NCI-H748 (cell line): Measurements from ENCODE around the gene ATOH7.
"Not testable (repeated sequence)": the region's sequence is repeated elsewhere in the genome, so short reads cannot be mapped to it uniquely, and the experiment has no call there.

Experiments used
- DNase-seq: peaks from one replicate; lab custom pipeline; 2025; ENCODE audit not compliant: unreplicated experiment; lab: John Stamatoyannopoulos, UW

Gene ATOH7

DNA sequence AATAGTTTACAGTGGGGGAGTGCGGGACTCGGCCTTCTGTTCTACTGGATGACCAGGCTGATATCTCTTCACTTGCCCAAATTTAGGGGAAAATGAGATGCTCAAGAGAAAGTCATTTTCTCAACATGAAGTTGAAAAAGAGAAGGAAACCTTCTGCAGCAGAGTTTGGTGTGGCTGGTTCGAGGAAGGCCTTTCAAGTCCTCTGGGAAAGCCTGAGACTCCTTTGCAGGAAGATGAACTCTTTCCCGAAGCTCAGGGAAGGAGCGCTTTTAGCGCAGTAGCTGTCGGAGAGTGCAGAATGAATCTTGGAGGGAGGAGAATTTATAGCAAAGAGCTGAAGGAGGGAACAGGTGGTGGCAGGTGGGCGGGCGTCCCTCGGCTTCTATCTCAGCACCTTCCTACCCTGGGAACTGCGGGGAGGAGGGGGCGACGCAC is at the start of gene ATOH7:
Gene ATOH7, minus strand, starts transcription at position 297 of the 435 bp plus-strand sequence. CDS start 436 bp downstream, outside the sequence.
- peak; percentile 39 for DNase-seq

DNA sequence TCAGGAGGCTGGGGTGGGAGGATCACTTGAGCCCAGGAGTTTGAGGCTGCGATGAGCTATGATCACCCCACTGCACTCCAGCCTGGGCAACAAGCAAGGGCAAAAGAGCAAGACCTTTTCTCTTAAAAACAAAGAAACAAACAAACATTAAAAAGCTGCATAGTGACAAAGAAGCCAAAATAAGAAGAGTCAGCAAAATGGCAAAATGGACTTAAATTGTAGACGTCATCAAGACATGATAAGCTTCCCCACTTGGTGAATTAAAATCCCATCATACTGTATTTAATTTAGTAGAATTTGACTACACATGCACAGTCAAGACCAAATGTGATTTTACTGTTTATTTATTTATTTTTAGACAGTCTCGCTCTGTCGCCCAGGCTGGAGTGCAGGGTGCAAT is 48.8 kb upstream of the ATOH7 start:
- no peak for DNase-seq

- DNase-seq: not testable (repeated sequence)
Observed at GRCh38 chr10:68278906-68279753, 47.2 kb upstream of the ATOH7 start.

- DNase-seq: not testable (repeated sequence)
Observed at GRCh38 chr10:68277814-68278213, 45.9 kb upstream of the ATOH7 start.

GRCh38 chr10:68276224-68276623 is 44.3 kb upstream of the ATOH7 start:
- no peak for DNase-seq

DNA sequence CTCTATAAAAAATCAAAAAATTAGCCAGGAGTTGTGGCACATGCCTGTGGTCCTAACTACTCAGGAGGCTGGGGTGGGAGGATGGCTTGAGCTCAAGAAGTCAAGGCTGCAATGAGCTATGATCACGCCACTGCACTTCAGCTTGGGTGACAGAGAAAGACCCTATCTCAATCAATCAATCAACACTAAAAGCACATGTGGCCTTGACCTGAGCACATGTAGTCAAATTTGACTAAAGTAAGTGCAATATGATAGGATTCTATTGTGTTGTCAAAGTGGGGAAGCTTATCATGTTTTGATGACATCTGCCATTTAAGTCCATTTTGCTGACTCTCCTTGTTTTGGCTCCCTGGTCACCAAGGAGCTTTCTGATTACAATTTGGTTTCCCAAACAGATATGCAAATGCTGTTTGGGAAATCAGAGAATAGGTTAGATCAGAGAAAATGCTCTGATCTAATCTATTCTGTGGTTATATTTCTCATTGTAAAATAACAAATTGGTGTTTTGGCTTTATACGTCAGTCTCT is 43.8 kb upstream of the ATOH7 start:
- no peak for DNase-seq

- no peak for DNase-seq
Observed at GRCh38 chr10:68272833-68273232, 40.9 kb upstream of the ATOH7 start.

DNA sequence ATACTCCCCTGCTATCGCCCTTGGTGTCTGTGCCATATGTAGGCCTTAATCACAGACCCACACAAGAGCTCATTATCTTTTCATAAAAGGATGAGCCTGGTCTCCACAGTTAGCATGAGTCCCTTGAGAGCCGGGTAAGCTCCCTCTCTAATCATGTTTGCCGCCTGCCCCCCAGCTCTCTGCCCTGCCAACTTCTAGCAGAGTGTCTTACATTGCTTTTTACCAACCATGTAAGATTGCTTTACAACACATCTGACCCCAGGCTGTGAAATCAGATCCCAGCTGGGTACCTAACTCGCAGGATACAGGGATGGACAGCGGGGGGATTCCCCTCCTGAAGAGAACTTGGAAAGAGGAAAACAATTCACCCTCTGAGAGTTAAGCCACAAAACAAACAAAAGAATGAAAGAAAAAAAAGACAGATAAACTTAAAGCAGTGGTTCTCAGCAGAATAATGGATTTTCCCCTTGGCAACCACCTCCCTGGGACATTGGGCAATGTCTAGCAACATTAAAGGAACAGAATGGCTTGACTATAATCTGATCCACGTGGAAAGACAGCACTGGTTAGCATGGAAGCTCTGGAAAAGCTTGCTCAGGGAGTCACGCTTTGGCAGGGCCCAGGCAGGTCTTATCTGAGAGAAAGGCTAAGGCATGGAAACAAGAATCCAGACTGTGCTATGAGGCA is 39.4 kb upstream of the ATOH7 start:
- DNase-seq: no peak

- no peak for DNase-seq
Observed at GRCh38 chr10:68269562-68270290, 37.8 kb upstream of the ATOH7 start.

DNA sequence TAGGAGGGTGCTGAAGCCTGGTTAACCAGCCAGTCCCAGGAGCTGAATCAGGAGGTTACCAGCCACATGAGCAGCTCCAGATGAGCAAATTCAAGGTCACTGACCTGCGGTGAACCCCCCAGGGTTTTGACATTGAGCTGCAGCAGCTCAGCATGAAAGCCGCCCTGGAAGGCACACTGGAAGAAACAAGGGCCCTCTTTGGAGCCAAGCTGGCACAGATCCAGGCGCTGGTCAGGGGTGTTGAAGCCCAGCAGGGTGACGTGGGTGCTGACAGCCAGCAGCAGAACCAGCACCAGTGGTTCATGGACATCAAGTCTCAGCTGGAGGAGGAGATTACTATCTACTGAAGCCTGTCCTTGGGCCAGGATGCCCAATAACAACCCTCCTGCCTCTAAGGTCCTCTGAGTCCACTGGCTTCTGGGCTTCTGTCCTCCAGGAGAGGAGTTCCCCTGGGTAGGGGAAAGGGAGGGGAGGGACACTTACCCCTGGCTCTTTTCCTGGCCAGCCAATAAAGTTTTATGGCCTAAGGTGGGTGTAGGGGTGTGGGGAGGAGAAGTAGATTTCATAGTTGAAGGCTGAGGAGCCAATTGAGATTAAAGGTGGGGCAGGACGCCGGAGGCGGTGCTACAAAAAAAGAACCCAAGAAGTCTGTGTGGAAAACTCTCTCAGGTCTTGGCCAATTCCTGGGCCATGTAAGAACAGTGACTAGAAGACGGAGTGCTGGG is 29.4 kb upstream of the ATOH7 start:
- no peak for DNase-seq

- DNase-seq: no peak
Observed at GRCh38 chr10:68253346-68253745, 21.4 kb upstream of the ATOH7 start.

GRCh38 chr10:68251625-68252495 is 19.9 kb upstream of the ATOH7 start:
- DNase-seq: no peak

DNA sequence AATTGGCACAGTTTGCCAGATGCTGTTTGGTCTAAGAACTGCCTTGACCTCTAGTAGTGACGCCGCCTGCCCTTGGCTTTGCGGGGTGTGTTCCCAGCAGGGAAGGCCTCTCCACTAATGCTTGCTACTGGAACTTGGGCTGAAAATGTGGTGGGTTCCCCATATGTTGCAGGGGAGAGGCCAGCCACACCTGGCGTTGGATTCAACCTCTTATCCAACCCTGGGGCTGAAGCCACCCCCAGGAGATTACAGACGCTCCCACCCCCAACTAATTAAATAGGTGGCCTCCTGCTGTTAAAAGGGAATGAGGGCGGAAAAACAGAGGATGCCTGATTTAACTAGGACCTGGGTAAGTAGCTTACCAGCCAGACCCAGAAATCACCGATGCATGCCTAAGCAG is 19.2 kb upstream of the ATOH7 start:
- peak; percentile 54 for DNase-seq

GRCh38 chr10:68249297-68249696 is 17.4 kb upstream of the ATOH7 start:
- no peak for DNase-seq

DNA sequence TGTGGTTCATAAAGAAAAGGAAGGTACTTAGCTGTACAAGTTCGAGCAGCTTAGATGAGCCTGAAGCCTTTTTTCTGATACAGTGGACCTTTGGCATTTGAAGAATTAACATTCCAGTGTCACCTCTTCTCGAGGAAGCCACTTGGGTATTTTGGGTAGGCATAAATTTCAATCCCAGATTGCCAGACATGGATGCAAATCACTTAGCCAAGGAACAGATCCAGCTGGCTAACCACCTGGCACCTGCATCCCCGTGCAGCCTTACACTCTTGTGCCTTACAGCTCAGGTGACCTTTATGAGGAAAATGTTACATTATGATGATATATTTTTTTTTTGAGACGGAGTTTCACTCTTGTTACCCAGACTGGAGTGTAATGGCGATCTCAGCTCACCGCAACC is 16.0 kb upstream of the ATOH7 start:
- DNase-seq: no peak

- DNase-seq: not testable (repeated sequence)
Observed at GRCh38 chr10:68246397-68246796, 14.5 kb upstream of the ATOH7 start.

- DNase-seq: no peak
Observed at GRCh38 chr10:68242051-68242450, 10.1 kb upstream of the ATOH7 start.

GRCh38 chr10:68239596-68240150 is 7.8 kb upstream of the ATOH7 start:
- peak; percentile 4 for DNase-seq

DNA sequence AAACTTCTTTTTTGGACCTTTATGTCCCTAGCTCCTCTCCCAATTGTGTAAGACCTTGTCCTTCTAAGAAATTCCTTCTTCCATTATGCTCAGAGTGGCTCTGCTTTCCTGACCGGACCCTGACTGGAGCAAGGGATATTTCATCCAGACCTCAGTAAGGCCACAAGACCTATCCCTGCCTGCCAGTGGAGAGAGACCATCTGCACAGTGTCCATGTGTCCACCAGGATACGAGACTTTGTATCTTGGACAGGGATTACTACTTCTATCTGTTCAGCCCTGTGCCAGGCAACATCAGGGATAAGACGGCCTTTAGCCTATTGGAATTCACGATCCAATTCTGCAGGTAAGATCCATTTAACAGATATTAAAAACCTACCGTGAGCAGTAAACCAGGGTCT is 7.2 kb upstream of the ATOH7 start:
- no peak for DNase-seq
